H1 (cell line): Measurements from ENCODE around the gene POLR2I. TPM values are rescaled to one million over a fixed set of nuclear protein-coding genes. Genes with fewer than 3 reads are reported as not detected.

ENCODE experiments used
- CTCF ChIA-PET: fragments of 300-600 bp; sonication (Branson Sonifier 250); formaldehyde crosslinking; loops from one replicate; lab custom pipeline; 2021; ENCODE audit not compliant: partially characterized antibody; lab: Charles Lee
- POLR2A ChIA-PET: fragments of 300-600 bp; sonication (Branson Sonifier 250); formaldehyde crosslinking; loops from one replicate; lab custom pipeline; 2021; ENCODE audit warnings: inconsistent platforms; ENCODE audit not compliant: partially characterized antibody; lab: Charles Lee
- DNase-seq, 2 experiments: peaks; one replicate each; pipeline versions ENCODE4 v3.0.0 to v3.0.0-alpha.2; 2010 to 2022; ENCODE audit warnings: low spot score in 2 of 2, low read depth in 1 of 2, mixed read lengths in 1 of 2
- FAIRE-seq: peaks from 2 replicates; lab custom pipeline; 2011; peaks lifted over from hg19 to GRCh38; lab: Jason Lieb, UNC
- H2AFZ ChIP-seq: 2 replicates; pipeline ENCODE4 v1.8.1; 2012; ENCODE audit warnings: low read length, inconsistent platforms
- H2AK5ac ChIP-seq: 2 replicates; pipeline ENCODE4 v1.6.1; 2013; ENCODE audit warnings: low read depth, low read length
- H2BK120ac ChIP-seq: replicated peaks from 2 replicates; pipeline ENCODE3; 2013; ENCODE audit warnings: low read depth, low read length, inconsistent platforms
- H2BK12ac ChIP-seq: 2 replicates; pipeline ENCODE4 v1.6.1; 2013; ENCODE audit warnings: low read depth, low read length
- H2BK15ac ChIP-seq: 2 replicates; pipeline ENCODE4 v1.6.1; 2013; ENCODE audit warnings: low read length
- H2BK20ac ChIP-seq: 2 replicates; pipeline ENCODE4 v1.6.1; 2013; ENCODE audit warnings: low read length
- H2BK5ac ChIP-seq: 2 replicates; pipeline ENCODE4 v1.6.1; 2013; ENCODE audit warnings: low read depth, low read length
- H3K14ac ChIP-seq: 2 replicates; pipeline ENCODE4 v1.6.1; 2013; ENCODE audit warnings: inconsistent platforms; ENCODE audit not compliant: insufficient read length
- H3K18ac ChIP-seq: 2 replicates; pipeline ENCODE4 v1.6.1; 2013; ENCODE audit warnings: low read length; ENCODE audit errors: extremely low read depth
- H3K23ac ChIP-seq: 2 replicates; pipeline ENCODE4 v1.6.1; 2013; ENCODE audit warnings: inconsistent platforms; ENCODE audit not compliant: insufficient read length
- H3K23me2 ChIP-seq: 2 replicates; pipeline ENCODE4 v1.6.1; 2013; ENCODE audit warnings: low read depth, low read length
- H3K27ac ChIP-seq: 2 replicates; pipeline ENCODE4 v1.6.1; 2011; ENCODE audit warnings: low read depth, low read length, inconsistent platforms
- H3K27me3 ChIP-seq, 4 experiments: replicated peaks in 1 of 4; 1 replicate in 1 of 4; 2 replicates in 3 of 4; pipeline versions ENCODE4 v1.6.1 to v1.8.1; 2011 to 2013; ENCODE audit warnings: low read length in 3 of 4, mild to moderate bottlenecking in 3 of 4, inconsistent platforms in 2 of 4, mixed read lengths in 2 of 4, moderate library complexity in 1 of 4; ENCODE audit not compliant: control insufficient read depth in 3 of 4, insufficient read depth in 3 of 4; ENCODE audit errors: extremely low read depth in 1 of 4
- H3K36me3 ChIP-seq, 4 experiments: 2 replicates each; pipeline versions ENCODE4 v1.6.1 to v1.8.1; 2011 to 2013; ENCODE audit warnings: mild to moderate bottlenecking in 4 of 4, low read length in 3 of 4, moderate library complexity in 2 of 4, control low read depth in 1 of 4, inconsistent platforms in 1 of 4; ENCODE audit not compliant: insufficient read depth in 4 of 4, control insufficient read depth in 2 of 4
- H3K4ac ChIP-seq: replicated peaks from 2 replicates; pipeline ENCODE3; 2013; ENCODE audit warnings: low read length, low read depth, mixed read lengths, inconsistent platforms; ENCODE audit not compliant: insufficient read length
- H3K4me1 ChIP-seq, 4 experiments: replicated peaks in 1 of 4; 1 replicate in 1 of 4; 2 replicates in 3 of 4; pipeline versions ENCODE4 v1.6.1 to v1.8.1; 2011 to 2013; ENCODE audit warnings: low read length in 3 of 4, inconsistent platforms in 2 of 4, mixed read lengths in 1 of 4; ENCODE audit not compliant: insufficient read depth in 4 of 4, control insufficient read depth in 3 of 4
- H3K4me2 ChIP-seq, 2 experiments: 2 replicates each; pipeline versions ENCODE4 v1.6.1 to v1.8.1; 2011 to 2013; ENCODE audit warnings: low read depth in 2 of 2, low read length in 2 of 2, control low read depth in 1 of 2, inconsistent platforms in 1 of 2, mild to moderate bottlenecking in 1 of 2; ENCODE audit not compliant: insufficient read depth in 1 of 2
- H3K4me3 ChIP-seq, 4 experiments: fragments of 200-600, 300-600 bp in 1 of 4; sonication (generic), shearing (Covaris generic), sonication (Bioruptor Twin) in 1 of 4; 2 replicates each; pipeline versions ENCODE4 v1.5.1 to v1.8.1; 2011 to 2016; ENCODE audit warnings: low read length in 4 of 4, low read depth in 3 of 4, control low read depth in 2 of 4, inconsistent platforms in 2 of 4, mild to moderate bottlenecking in 2 of 4, mixed read lengths in 1 of 4, moderate library complexity in 1 of 4; ENCODE audit not compliant: insufficient read depth in 2 of 4; ENCODE audit errors: extremely low read depth in 1 of 4
- H3K56ac ChIP-seq: replicated peaks from 2 replicates; pipeline ENCODE3; 2013; ENCODE audit warnings: low read depth, mild to moderate bottlenecking, mixed read lengths, low read length, inconsistent platforms; ENCODE audit not compliant: insufficient read length
- H3K79me1 ChIP-seq: 2 replicates; pipeline ENCODE4 v1.6.1; 2013; ENCODE audit warnings: low read depth, low read length, control low read depth
- H3K79me2 ChIP-seq, 2 experiments: 2 replicates each; pipeline versions ENCODE4 v1.6.1 to v1.8.1; 2012 to 2013; ENCODE audit warnings: low read length in 2 of 2, mild to moderate bottlenecking in 2 of 2, inconsistent platforms in 1 of 2; ENCODE audit not compliant: insufficient read depth in 2 of 2, control insufficient read depth in 1 of 2
- H3K9ac ChIP-seq, 4 experiments: replicated peaks in 1 of 4; 1 replicate in 1 of 4; 2 replicates in 3 of 4; pipeline versions ENCODE4 v1.6.1 to v1.8.1; 2011 to 2013; ENCODE audit warnings: low read depth in 3 of 4, low read length in 3 of 4, control low read depth in 2 of 4, mild to moderate bottlenecking in 2 of 4, moderate library complexity in 2 of 4, inconsistent platforms in 1 of 4; ENCODE audit errors: extremely low read depth in 1 of 4
- H3K9me3 ChIP-seq, 2 experiments: 2 replicates each; pipeline versions ENCODE4 v1.6.1 to v1.8.1; 2012 to 2013; ENCODE audit warnings: mild to moderate bottlenecking in 2 of 2, moderate library complexity in 2 of 2, control low read depth in 1 of 2, inconsistent platforms in 1 of 2, low read depth in 1 of 2, low read length in 1 of 2, mixed read lengths in 1 of 2; ENCODE audit not compliant: insufficient read depth in 2 of 2
- H4K20me1 ChIP-seq, 2 experiments: replicated peaks in 1 of 2; 2 replicates each; pipeline versions ENCODE3 to v1.8.1; 2011 to 2013; ENCODE audit warnings: inconsistent platforms in 2 of 2, low read length in 2 of 2, mild to moderate bottlenecking in 1 of 2; ENCODE audit not compliant: insufficient read depth in 2 of 2, control insufficient read depth in 1 of 2
- H4K5ac ChIP-seq: 2 replicates; pipeline ENCODE4 v1.6.1; 2013; ENCODE audit warnings: low read length, low read depth, mixed read lengths, inconsistent platforms; ENCODE audit not compliant: insufficient read length
- H4K8ac ChIP-seq: 2 replicates; pipeline ENCODE4 v1.8.0; 2013; ENCODE audit warnings: mild to moderate bottlenecking, moderate library complexity, low read length, inconsistent platforms; ENCODE audit not compliant: insufficient read depth; ENCODE audit errors: extremely low read depth
- H4K91ac ChIP-seq: replicated peaks from 2 replicates; pipeline ENCODE3; 2013; ENCODE audit warnings: low read length, mixed read lengths, inconsistent platforms; ENCODE audit not compliant: insufficient read length
- ATF3 ChIP-seq: IDR thresholded peaks from 2 replicates; pipeline ENCODE4 v1.6.1; 2011; ENCODE audit warnings: low read depth, mild to moderate bottlenecking, low read length; ENCODE audit not compliant: insufficient read depth
- CREB1 ChIP-seq: IDR thresholded peaks from 2 replicates; pipeline ENCODE4 v1.6.1; 2012; ENCODE audit warnings: inconsistent platforms
- EGR1 ChIP-seq: IDR thresholded peaks from 2 replicates; pipeline ENCODE4 v1.6.1; 2011; ENCODE audit warnings: low read depth, low read length, borderline replicate concordance
- KDM1A ChIP-seq: fragments of 200-600, 300-600 bp; sonication (generic); IDR thresholded peaks from 2 replicates; pipeline ENCODE4 v1.7.1; 2016; ENCODE audit warnings: mild to moderate bottlenecking, low read length, borderline replicate concordance
- SP1 ChIP-seq: IDR thresholded peaks from 2 replicates; pipeline ENCODE4 v1.6.1; 2011; ENCODE audit warnings: low read depth, low read length
- YY1 ChIP-seq: IDR thresholded peaks from 2 replicates; pipeline ENCODE4 v1.6.1; 2011; ENCODE audit warnings: low read depth, mild to moderate bottlenecking, low read length
- WGBS, 2 experiments: shearing (Covaris generic) in 1 of 2; methylation state at CpG; one replicate each; pipeline versions ENCODE4 v1.1.6 to v1.1.7; 2013 to 2015; ENCODE audit warnings: low lambda C conversion rate in 2 of 2, mixed read lengths in 2 of 2, inconsistent platforms in 1 of 2, low coverage in 1 of 2, missing lambda C conversion rate in 1 of 2; ENCODE audit not compliant: insufficient replicate concordance in 2 of 2, insufficient coverage in 1 of 2, insufficient read length in 1 of 2; ENCODE audit errors: extremely low coverage in 1 of 2, missing lambda C conversion rate in 1 of 2; 5-methylcytosine and 5-hydroxymethylcytosine counted together
- polyA plus RNA-seq, 7 experiments: library from polyadenylated mRNA; depleted of rRNA in 3 of 7; stranded (reverse) in 5 of 7; unstranded in 2 of 7; fragments of >200 nt in 5 of 7; fragments of 200-250 nt in 2 of 7; gene quantifications; 1 replicate in 5 of 7; 2 replicates in 1 of 7; 4 replicates in 1 of 7; pipeline versions ENCODE4 v1.2.1 to v1.2.3, GENCODE V29; 2011 to 2013; ENCODE audit warnings: missing spikeins in 2 of 7, mixed read lengths in 2 of 7
- total RNA-seq: library from RNA; stranded (reverse); fragmentation: NEBNext Ultra II Directional; extraction: Animal tissue kit (Norgen Biotek cat#: 25700); gene quantifications from 2 replicates; pipeline ENCODE4 v1.2.1, GENCODE V29; 2021

POLR2I gene
- total and polyA plus RNA-seq, 2 of the 8 experiments (the other 6 are each of a cell fraction or from before 2014, with no cell fraction given) = 143 to 150 TPM

- Histone ChIP-seq H2AFZ (no peak overlapping the region), H4K8ac (no peak overlapping the region), H2BK15ac (no peak overlapping the region), H4K20me1 (peaks cover 0 to 13% of the 10 kb centered on the region in 2 experiments), H3K36me3 (peaks cover 14 to 47% (median 28%) of the 10 kb centered on the region in 4 experiments), H3K9me3 (no peaks in the 10 kb centered on the region), H2AK5ac (no peak overlapping the region), H2BK12ac (no peak overlapping the region), H3K4me2 (no peak overlapping the region), H2BK20ac (no peak overlapping the region), H3K79me2 (no peaks in the 10 kb centered on the region), H4K5ac (no peak overlapping the region), H3K4me1 (peaks cover 0 to 5% (median 0%) of the 10 kb centered on the region in 4 experiments; a peak in 1 of 7 replicates), H3K14ac (no peak overlapping the region), H3K79me1 (no peaks in the 10 kb centered on the region), H3K9ac (no peak overlapping the region), H3K27me3 (no peaks in the 10 kb centered on the region), H3K56ac (no peak overlapping the region), H2BK5ac (no peak overlapping the region), H4K91ac (no peak overlapping the region), H3K27ac (no peak overlapping the region), H3K18ac (no peak overlapping the region), H3K4ac (no peak overlapping the region), H3K23ac (no peak overlapping the region), H3K23me2 (peaks cover 13% of the 10 kb centered on the region; the same call in 1 of the 2 replicates), H2BK120ac (no peak overlapping the region), H3K4me3 (no peak overlapping the region)
- ChIA-PET POLR2A (interaction anchor here (0.9 to 4.2 kb wide), 5 partner anchors 10 to 43 kb away, joined by 3 to 29 read pairs (median 3); partner anchors contain the start of gene CAPNS1), CTCF (interaction anchor here (1.3 to 2.9 kb wide), 4 partner anchors 13 to 22 kb away, joined by 3 to 17 read pairs (median 4); no protein-coding TSS in a partner anchor)
- DNase-seq = no peak
- no peak for FAIRE-seq
- TF ChIP-seq KDM1A = no peak
- TF ChIP-seq SP1 = 0 out of 2 replicates have a peak, but pooled peaks have one; percentile 10
- TF ChIP-seq EGR1 = no peak
- no peak for TF ChIP-seq ATF3
- no peak for TF ChIP-seq CREB1
- TF ChIP-seq YY1 = no peak
- WGBS, 2 experiments = 90% methylated on average over 13 of the region's 13 CpGs; no CpG with 5 or more reads in 1 of the 2 experiments
Observed at GRCh38 chr19:36149673-36150406, 35.2 kb upstream of the POLR2I start.
